ENCODE data around the gene CSK.

DNA sequence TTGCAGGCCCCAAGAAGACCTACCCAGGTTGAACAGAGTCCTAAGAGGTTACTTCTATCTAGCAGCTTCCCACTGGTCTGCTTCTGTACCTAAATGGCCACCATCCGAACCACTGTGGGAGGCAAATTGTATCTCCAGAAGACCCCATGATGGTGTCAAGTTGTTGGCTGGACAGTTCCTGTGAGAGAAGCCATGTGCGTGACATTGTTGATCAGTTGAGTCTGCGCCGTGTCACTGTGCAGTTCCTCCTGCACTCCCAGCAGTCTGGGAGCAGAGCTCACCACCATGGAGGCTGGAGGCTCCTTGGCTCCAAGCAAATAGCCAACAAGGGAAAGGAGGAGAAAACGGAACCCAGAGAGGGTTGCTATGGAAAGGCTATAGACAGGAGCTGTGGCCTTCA, 49.0 kb upstream of the CSK start:
- TF ChIP-seq POLR2A (IDR thresholded peaks at IDR 0.05; ENCODE audit: low read depth, low read length) (no peak), POLR2AphosphoS5 (IDR thresholded peaks at IDR 0.05; ENCODE audit: low read depth, low read length) (no peak), POU2F2 (IDR thresholded peaks at IDR 0.05; ENCODE audit: low read depth, low read length) (no peak)

Measured in GM12891 (cell line).